K562 (cell line): Measurements from ENCODE around the gene LMBR1. TPM values are rescaled to one million over a fixed set of nuclear protein-coding genes. Genes with fewer than 3 reads are reported as not detected.

Source experiments
- JUN ChIP-seq, 2 experiments: sonication (generic) in 1 of 2; formaldehyde crosslinking in 1 of 2; IDR thresholded peaks; 2 replicates each; pipeline versions ENCODE4 v1.6.1 to v1.8.0; 2012 to 2022; ENCODE audit warnings: borderline replicate concordance in 2 of 2, mild to moderate bottlenecking in 2 of 2, improper control_type of control experiment in 1 of 2, low read depth in 1 of 2, low read length in 1 of 2, missing genetic modification reagents in 1 of 2
- NBN ChIP-seq: fragments of 450-650 bp; IDR thresholded peaks from 2 replicates; pipeline ENCODE4 v1.6.1; 2016; ENCODE audit warnings: low read depth, mild to moderate bottlenecking
- NFRKB ChIP-seq: fragments of 450-650 bp; IDR thresholded peaks from 2 replicates; pipeline ENCODE4 v1.6.1; 2016; ENCODE audit warnings: low read depth
- SIN3A ChIP-seq, 2 experiments: fragments of 150-350 bp in 1 of 2; IDR thresholded peaks; 2 replicates each; pipeline ENCODE4 v1.6.1; 2011 to 2016; ENCODE audit warnings: borderline replicate concordance in 2 of 2, low read depth in 2 of 2, low read length in 2 of 2, mild to moderate bottlenecking in 2 of 2, moderate library complexity in 2 of 2; ENCODE audit not compliant: control insufficient read depth in 1 of 2
- ZNF311 ChIP-seq: fragments of 250-450 bp; sonication (Bioruptor Pico); IDR thresholded peaks from 2 replicates; pipeline ENCODE4 v1.4.0; 2020; ENCODE audit warnings: mild to moderate bottlenecking, moderate library complexity
- ZNF436 ChIP-seq: fragments of 250-450, 450-650 bp; sonication (Bioruptor Pico); formaldehyde crosslinking; IDR thresholded peaks from 2 replicates; pipeline ENCODE4 v1.7.0; 2020; ENCODE audit warnings: mild to moderate bottlenecking
- polyA plus RNA-seq, 8 experiments: library from polyadenylated mRNA; depleted of rRNA in 4 of 8; stranded (reverse) in 5 of 8; unstranded in 3 of 8; fragments of >200 nt; fragmentation: Nextera tagmentation in 2 of 8; fragmentation: Illumina TruSeq in 1 of 8; extraction: Ambion mirVana in 2 of 8; extraction: Trizol in 1 of 8; gene quantifications; 2 replicates each; pipeline versions ENCODE4 v1.2.1 to v1.2.3, GENCODE V29; 2011 to 2014; ENCODE audit warnings: inconsistent platforms in 1 of 8, missing spikeins in 1 of 8
- total RNA-seq, 7 experiments: library from RNA; depleted of rRNA in 6 of 7; stranded (reverse); fragments of >200 nt in 6 of 7; fragmentation: Illumina TruSeq in 2 of 7; extraction: Trizol in 2 of 7; gene quantifications; 2 replicates each; pipeline versions ENCODE4 v1.2.1 to v1.2.3, GENCODE V29; 2011 to 2021; ENCODE audit warnings: low replicate concordance in 1 of 7
- TF ChIP-seq, protein P1 (sequence below), 2 experiments: fragments of 450-650 bp in 1 of 2; sonication (generic) in 1 of 2; formaldehyde crosslinking in 1 of 2; IDR thresholded peaks; 2 replicates each; pipeline versions ENCODE4 v1.7.1 to v1.9.0; 2016 to 2022; ENCODE audit warnings: inconsistent platforms in 1 of 2, mild to moderate bottlenecking in 1 of 2, missing genetic modification reagents in 1 of 2
- TF ChIP-seq, protein P2 (sequence below): sonication (generic); formaldehyde crosslinking; IDR thresholded peaks from 2 replicates; pipeline ENCODE4 v1.5.0; 2020; ENCODE audit warnings: missing genetic modification reagents
- TF ChIP-seq, protein P3 (sequence below), 2 experiments: IDR thresholded peaks; 2 replicates each; pipeline ENCODE4 v1.6.1; 2012; ENCODE audit warnings: improper control_type of control experiment in 2 of 2, low read depth in 2 of 2, low read length in 2 of 2, borderline replicate concordance in 1 of 2
- TF ChIP-seq, protein P4 (sequence below): fragments of 450-650 bp; IDR thresholded peaks from 2 replicates; pipeline ENCODE4 v1.6.1; 2016; ENCODE audit warnings: borderline replicate concordance

Gene LMBR1
- total and polyA plus RNA-seq, 9 of the 15 experiments (the other 6 are each of a cell fraction or from before 2014, with no cell fraction given): 7.7 to 90.0 (median 59.9) TPM

DNA sequence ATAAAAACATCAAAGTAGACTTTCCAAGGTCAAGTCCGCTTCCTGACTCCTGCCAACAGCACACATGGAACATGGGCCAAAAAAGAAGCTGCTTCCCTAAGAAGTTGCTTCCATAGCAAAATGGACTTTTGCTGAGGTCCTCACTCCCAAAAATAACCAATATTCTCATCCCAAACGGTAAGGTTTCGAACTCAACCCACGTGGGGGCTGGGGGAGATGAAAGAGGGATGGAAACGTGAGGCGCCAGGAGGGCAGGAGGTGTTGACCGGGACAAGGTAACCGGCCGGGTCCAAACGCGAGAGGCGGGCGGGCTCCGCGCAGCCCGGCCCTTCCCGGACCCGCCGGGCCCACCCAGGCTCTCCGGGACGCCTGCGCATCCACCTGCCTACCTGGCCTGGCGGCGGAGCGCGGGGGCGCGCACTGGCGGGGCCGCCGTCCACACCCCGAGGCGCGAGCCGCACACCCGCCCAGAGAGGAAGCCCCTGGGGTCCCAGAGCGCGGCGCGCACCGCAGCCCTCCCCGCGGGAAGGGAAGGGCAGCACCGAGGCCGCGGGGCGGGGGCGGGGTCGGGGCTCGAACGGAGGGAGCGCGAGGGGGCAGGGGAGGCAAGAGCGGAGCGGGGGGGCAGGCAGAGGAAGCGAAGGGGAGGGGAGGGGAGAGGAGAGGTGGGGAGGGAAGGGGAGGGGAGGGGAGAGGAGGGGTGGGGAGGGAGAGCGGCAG, 742 bp downstream of the LMBR1 start (continued):
- TF ChIP-seq, protein P1, sequence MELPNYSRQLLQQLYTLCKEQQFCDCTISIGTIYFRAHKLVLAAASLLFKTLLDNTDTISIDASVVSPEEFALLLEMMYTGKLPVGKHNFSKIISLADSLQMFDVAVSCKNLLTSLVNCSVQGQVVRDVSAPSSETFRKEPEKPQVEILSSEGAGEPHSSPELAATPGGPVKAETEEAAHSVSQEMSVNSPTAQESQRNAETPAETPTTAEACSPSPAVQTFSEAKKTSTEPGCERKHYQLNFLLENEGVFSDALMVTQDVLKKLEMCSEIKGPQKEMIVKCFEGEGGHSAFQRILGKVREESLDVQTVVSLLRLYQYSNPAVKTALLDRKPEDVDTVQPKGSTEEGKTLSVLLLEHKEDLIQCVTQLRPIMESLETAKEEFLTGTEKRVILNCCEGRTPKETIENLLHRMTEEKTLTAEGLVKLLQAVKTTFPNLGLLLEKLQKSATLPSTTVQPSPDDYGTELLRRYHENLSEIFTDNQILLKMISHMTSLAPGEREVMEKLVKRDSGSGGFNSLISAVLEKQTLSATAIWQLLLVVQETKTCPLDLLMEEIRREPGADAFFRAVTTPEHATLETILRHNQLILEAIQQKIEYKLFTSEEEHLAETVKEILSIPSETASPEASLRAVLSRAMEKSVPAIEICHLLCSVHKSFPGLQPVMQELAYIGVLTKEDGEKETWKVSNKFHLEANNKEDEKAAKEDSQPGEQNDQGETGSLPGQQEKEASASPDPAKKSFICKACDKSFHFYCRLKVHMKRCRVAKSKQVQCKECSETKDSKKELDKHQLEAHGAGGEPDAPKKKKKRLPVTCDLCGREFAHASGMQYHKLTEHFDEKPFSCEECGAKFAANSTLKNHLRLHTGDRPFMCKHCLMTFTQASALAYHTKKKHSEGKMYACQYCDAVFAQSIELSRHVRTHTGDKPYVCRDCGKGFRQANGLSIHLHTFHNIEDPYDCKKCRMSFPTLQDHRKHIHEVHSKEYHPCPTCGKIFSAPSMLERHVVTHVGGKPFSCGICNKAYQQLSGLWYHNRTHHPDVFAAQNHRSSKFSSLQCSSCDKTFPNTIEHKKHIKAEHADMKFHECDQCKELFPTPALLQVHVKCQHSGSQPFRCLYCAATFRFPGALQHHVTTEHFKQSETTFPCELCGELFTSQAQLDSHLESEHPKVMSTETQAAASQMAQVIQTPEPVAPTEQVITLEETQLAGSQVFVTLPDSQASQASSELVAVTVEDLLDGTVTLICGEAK (IDR thresholded peaks at IDR 0.05): peak; percentile 35; the same call in 1 of the 2 replicates
- TF ChIP-seq, protein P1 (CRISPR knock-in tag; IDR thresholded peaks at IDR 0.05): no peak
- TF ChIP-seq NFRKB (no peak), ZNF436 (no peak), SIN3A (IDR thresholded peaks at IDR 0.05; ENCODE audit: borderline replicate concordance in 2 of 2, control insufficient read depth in 1 of 2, low read depth in 2 of 2, low read length in 2 of 2) (peak; percentile 73 to 80; a peak in 3 of 4 replicates), ZNF311 (CRISPR knock-in tag) (no peak), NBN (0 out of 2 replicates have a peak, but pooled peaks have one; percentile 32), JUN (IDR thresholded peaks at IDR 0.05; ENCODE audit: borderline replicate concordance, low read depth, low read length) (no peak), JUN (CRISPR knock-in tag; IDR thresholded peaks at IDR 0.05; ENCODE audit: borderline replicate concordance) (peak; percentile 24; the same call in 1 of the 2 replicates)
- TF ChIP-seq, protein P2, sequence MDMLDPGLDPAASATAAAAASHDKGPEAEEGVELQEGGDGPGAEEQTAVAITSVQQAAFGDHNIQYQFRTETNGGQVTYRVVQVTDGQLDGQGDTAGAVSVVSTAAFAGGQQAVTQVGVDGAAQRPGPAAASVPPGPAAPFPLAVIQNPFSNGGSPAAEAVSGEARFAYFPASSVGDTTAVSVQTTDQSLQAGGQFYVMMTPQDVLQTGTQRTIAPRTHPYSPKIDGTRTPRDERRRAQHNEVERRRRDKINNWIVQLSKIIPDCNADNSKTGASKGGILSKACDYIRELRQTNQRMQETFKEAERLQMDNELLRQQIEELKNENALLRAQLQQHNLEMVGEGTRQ (CRISPR knock-in tag): no peak
- TF ChIP-seq, protein P3, sequence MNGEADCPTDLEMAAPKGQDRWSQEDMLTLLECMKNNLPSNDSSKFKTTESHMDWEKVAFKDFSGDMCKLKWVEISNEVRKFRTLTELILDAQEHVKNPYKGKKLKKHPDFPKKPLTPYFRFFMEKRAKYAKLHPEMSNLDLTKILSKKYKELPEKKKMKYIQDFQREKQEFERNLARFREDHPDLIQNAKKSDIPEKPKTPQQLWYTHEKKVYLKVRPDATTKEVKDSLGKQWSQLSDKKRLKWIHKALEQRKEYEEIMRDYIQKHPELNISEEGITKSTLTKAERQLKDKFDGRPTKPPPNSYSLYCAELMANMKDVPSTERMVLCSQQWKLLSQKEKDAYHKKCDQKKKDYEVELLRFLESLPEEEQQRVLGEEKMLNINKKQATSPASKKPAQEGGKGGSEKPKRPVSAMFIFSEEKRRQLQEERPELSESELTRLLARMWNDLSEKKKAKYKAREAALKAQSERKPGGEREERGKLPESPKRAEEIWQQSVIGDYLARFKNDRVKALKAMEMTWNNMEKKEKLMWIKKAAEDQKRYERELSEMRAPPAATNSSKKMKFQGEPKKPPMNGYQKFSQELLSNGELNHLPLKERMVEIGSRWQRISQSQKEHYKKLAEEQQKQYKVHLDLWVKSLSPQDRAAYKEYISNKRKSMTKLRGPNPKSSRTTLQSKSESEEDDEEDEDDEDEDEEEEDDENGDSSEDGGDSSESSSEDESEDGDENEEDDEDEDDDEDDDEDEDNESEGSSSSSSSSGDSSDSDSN (IDR thresholded peaks at IDR 0.05; ENCODE audit: borderline replicate concordance in 1 of 2, low read depth in 2 of 2, low read length in 2 of 2): peak in 1 of 2 experiments; percentile 60; a peak in 2 of 4 replicates
- TF ChIP-seq, protein P4, sequence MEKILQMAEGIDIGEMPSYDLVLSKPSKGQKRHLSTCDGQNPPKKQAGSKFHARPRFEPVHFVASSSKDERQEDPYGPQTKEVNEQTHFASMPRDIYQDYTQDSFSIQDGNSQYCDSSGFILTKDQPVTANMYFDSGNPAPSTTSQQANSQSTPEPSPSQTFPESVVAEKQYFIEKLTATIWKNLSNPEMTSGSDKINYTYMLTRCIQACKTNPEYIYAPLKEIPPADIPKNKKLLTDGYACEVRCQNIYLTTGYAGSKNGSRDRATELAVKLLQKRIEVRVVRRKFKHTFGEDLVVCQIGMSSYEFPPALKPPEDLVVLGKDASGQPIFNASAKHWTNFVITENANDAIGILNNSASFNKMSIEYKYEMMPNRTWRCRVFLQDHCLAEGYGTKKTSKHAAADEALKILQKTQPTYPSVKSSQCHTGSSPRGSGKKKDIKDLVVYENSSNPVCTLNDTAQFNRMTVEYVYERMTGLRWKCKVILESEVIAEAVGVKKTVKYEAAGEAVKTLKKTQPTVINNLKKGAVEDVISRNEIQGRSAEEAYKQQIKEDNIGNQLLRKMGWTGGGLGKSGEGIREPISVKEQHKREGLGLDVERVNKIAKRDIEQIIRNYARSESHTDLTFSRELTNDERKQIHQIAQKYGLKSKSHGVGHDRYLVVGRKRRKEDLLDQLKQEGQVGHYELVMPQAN: peak; percentile 83
